ENCODE measurements around the gene STRAP.

GRCh38 chr12:15899282-15899870, 17.2 kb downstream of the STRAP start:
- TF ChIP-seq POLR2A (IDR thresholded peaks at IDR 0.05) (no peak), POLR2AphosphoS5 (IDR thresholded peaks at IDR 0.05) (no peak)

All from spleen (tissue), 3 donors.